GM20000 (cell line): ENCODE data around the gene LGALS9B.
"Not testable (repeated sequence)": the region's sequence is repeated elsewhere in the genome, so short reads cannot be mapped to it uniquely, and the experiment has no call there.

Source experiments
- DNase-seq: peaks from one replicate; pipeline ENCODE4 v3.0.0; 2012; ENCODE audit warnings: low spot score

LGALS9B gene

DNA sequence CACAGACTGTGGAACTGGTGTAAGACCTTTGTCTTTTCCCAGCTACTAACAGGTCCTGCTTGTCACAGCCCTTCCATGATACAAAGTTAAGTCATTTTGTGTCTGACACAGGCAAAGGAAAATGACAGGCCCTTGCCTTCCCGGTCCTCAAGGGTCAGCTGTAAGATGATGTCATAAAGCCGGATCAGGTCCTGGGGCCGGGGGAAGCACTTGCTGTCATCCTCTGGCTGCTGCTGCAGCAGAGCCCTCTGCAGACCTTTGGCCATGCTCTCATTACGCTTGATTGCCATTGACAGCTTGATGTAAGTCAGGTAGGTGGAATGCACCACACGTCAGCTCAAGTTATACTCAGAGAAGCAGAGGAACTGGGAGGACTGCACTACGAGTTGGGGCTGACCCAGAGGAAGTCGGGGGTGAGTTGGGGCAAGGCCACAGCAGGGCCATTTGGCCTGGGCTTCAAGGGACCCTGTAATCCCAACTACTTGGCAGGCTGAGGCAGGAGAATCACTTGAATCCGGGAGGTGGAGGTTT, 50.9 kb downstream of the LGALS9B start:
- not testable (repeated sequence) for DNase-seq

DNA sequence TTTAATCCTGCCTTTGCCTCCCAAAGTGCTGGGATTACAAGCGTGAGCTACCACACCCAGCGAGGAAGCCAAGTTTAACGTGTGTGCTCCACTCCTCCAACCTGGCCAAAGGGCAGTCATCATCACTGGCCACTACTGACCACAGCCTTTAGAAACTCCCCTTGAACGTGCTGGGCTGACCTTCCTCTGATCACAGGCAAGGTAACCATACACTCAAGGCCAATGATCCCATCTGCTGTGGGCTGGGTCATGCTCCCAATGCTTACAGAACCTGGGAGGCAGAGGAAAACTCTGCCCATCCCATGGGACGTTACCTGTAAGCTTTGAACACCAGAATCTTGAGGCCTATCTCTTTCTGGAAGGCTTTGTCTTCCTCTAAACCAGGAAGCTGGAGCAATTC, 51.9 kb downstream of the LGALS9B start:
- not testable (repeated sequence) for DNase-seq

GRCh38 chr17:20401306-20402022, 65.9 kb downstream of the LGALS9B start:
- DNase-seq, result not testable (repeated sequence)

DNA sequence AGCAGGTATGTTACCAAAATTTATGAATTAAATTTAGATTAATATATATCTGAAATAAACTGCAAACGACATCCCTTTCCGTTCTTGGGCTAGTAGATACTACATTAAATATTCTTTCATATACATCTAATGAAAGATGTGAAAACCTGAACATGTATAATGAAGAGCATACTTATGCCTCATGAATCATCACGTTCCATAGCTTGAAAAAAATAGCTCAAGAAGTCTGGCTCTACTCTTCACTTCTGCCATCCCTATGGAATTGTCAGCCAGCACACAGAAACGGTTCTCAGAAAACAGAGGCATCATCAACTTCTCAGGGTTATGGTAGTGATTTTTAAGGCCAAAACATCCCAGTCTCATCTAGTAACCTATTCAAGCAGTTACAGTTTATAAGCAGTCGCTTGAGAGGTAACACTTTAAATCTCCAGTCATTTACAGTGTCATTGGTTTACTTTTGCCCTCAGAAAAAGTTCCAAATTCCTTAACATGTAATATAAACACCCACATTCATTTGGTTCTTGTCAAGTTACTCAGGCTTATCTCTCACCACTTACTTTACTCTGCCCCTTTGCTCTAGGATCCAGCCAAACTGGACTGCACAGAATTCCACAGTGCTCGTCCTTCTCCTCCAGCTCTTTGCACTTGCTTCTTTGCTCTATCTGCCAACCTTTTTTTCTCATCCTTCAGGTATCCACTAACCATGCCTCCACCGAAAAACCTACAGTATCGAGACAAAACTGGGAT, 66.6 kb downstream of the LGALS9B start:
- not testable (repeated sequence) for DNase-seq
